Ascending aorta (tissue), 2 donors: Measurements from ENCODE around the gene PPM1M. TPM values are rescaled to one million over a fixed set of nuclear protein-coding genes. Genes with fewer than 3 reads are reported as not detected.
A peak's percentile ranks its signal among the peaks of the same experiment; 100 is the strongest.

ENCODE experiments used
- DNase-seq, 2 donors: peaks; one replicate each; pipeline ENCODE4 v3.0.0-alpha.2; 2019; ENCODE audit warnings: low spot score in 2 of 2
- H3K27ac ChIP-seq, 2 donors: fragments of 200-600 bp; sonication (generic); one replicate each; pipeline ENCODE4 v1.5.1; 2016 to 2017; ENCODE audit warnings: mild to moderate bottlenecking in 1 of 2
- H3K27me3 ChIP-seq: fragments of 200-600 bp; sonication (generic); one replicate; pipeline ENCODE4 v1.5.1; 2017
- H3K36me3 ChIP-seq, 2 donors: fragments of 200-600 bp; sonication (generic); one replicate each; pipeline ENCODE4 v1.5.1; 2016
- H3K4me1 ChIP-seq, 2 donors: fragments of 200-600 bp; sonication (generic); one replicate each; pipeline ENCODE4 v1.5.1; 2016 to 2017; ENCODE audit warnings: mild to moderate bottlenecking in 1 of 2
- H3K4me3 ChIP-seq, 2 donors: fragments of 200-600 bp; sonication (generic); one replicate each; pipeline ENCODE4 v1.5.1; 2016 to 2017; ENCODE audit warnings: mild to moderate bottlenecking in 1 of 2
- H3K9me3 ChIP-seq, 2 donors: fragments of 200-600 bp; sonication (generic); one replicate each; pipeline ENCODE4 v1.5.1; 2016
- CTCF ChIP-seq, 3 experiments: fragments of 200-600 bp in 2 of 3; fragments of 450-650 bp in 1 of 3; sonication (generic) in 2 of 3; IDR thresholded peaks; one replicate each; pipeline ENCODE4 v1.5.1; 2016 to 2019; ENCODE audit warnings: antibody characterized with exemption in 3 of 3, mild to moderate bottlenecking in 1 of 3, moderate library complexity in 1 of 3
- intact Hi-C: fragments of 100-400 bp; cut with DNase I; formaldehyde crosslinking; loops from one replicate; pipeline ENCODE4 v1.15.1; 2023
- total RNA-seq: library from RNA; depleted of rRNA; stranded (reverse); fragments of >200 nt; gene quantifications from one replicate; pipeline ENCODE4 v1.1.0, GENCODE V29; 2016

The PPM1M gene
- total RNA-seq, 1 donor from 2014 or later, result 20.3 TPM

- peaks cover 0 to 21% of the 10 kb centered on the region in 2 donors for H3K4me1 ChIP-seq
- no peaks in the 10 kb centered on the region for H3K27me3 ChIP-seq
- peak overlapping the region; percentile 68 to 74 for H3K4me3 ChIP-seq
- intact Hi-C loops, result loop anchor here (1.0 to 10.0 kb wide), 5 partner anchors 8 to 312 kb away; partner anchors contain the start of genes ABHD14A, ABHD14B, NT5DC2 and POC1A
- H3K9me3 ChIP-seq, result no peaks in the 10 kb centered on the region
- H3K36me3 ChIP-seq, result peaks cover 0 to 6% of the 10 kb centered on the region in 2 donors
- TF ChIP-seq CTCF (IDR thresholded peaks at IDR 0.05), result no peak
- DNase-seq, result no peak
- peak overlapping the region; percentile 94 to 98 for H3K27ac ChIP-seq
Measured at GRCh38 chr3:52286777-52287110, 41.2 kb downstream of the PPM1M start.

GRCh38 chr3:52288674-52289073 is 43.1 kb downstream of the PPM1M start:
- peak overlapping the region in 1 of 2 donors; percentile 98 for H3K27ac ChIP-seq

GRCh38 chr3:52289338-52289746 is 43.8 kb downstream of the PPM1M start:
- DNase-seq, result no peak
- intact Hi-C loops, result loop anchor here (5.0 to 10.0 kb wide), 2 partner anchors 243 to 315 kb away; partner anchors contain the start of genes ABHD14A, ABHD14B and NT5DC2

More at GRCh38 chr3:52288674-52289073, 43.1 kb downstream of the PPM1M start:
- no peak for DNase-seq
- peaks cover 12 to 22% of the 10 kb centered on the region in 2 donors for H3K36me3 ChIP-seq
- TF ChIP-seq CTCF (IDR thresholded peaks at IDR 0.05), result no peak
- H3K9me3 ChIP-seq, result no peaks in the 10 kb centered on the region
- H3K4me3 ChIP-seq, result peak overlapping the region; percentile 68 to 74
- peaks cover 0 to 13% of the 10 kb centered on the region in 2 donors for H3K4me1 ChIP-seq
- intact Hi-C loops, result loop anchor here (5.0 to 10.0 kb wide), 2 partner anchors 244 to 314 kb away; partner anchors contain the start of genes ABHD14A, ABHD14B and NT5DC2
- no peaks in the 10 kb centered on the region for H3K27me3 ChIP-seq

GRCh38 chr3:52289747-52290595 is 44.4 kb downstream of the PPM1M start:
- Histone ChIP-seq H3K36me3 (peaks cover 12 to 22% of the 10 kb centered on the region in 2 donors), H3K27me3 (no peaks in the 10 kb centered on the region), H3K4me1 (peaks cover 0 to 13% of the 10 kb centered on the region in 2 donors), H3K27ac (no peak overlapping the region), H3K9me3 (no peaks in the 10 kb centered on the region), H3K4me3 (no peak overlapping the region)
- peak in 1 of 2 donors; percentile 7 for DNase-seq
- intact Hi-C loops, result loop anchor here (5.0 to 10.0 kb wide), 2 partner anchors 242 to 315 kb away; partner anchors contain the start of genes ABHD14A, ABHD14B and NT5DC2
- no peak for TF ChIP-seq CTCF (IDR thresholded peaks at IDR 0.05)

More at GRCh38 chr3:52289338-52289746, 43.8 kb downstream of the PPM1M start:
- no peaks in the 10 kb centered on the region for H3K9me3 ChIP-seq
- no peak overlapping the region for H3K27ac ChIP-seq
- peaks cover 12 to 22% of the 10 kb centered on the region in 2 donors for H3K36me3 ChIP-seq
- no peak overlapping the region for H3K4me3 ChIP-seq
- no peak for TF ChIP-seq CTCF (IDR thresholded peaks at IDR 0.05)
- H3K27me3 ChIP-seq, result no peaks in the 10 kb centered on the region
- H3K4me1 ChIP-seq, result peaks cover 0 to 13% of the 10 kb centered on the region in 2 donors

GRCh38 chr3:52290596-52291507 is 45.3 kb downstream of the PPM1M start:
- no peak for TF ChIP-seq CTCF (IDR thresholded peaks at IDR 0.05)
- no peak overlapping the region for H3K27ac ChIP-seq
- H3K36me3 ChIP-seq, result peaks cover 12 to 22% of the 10 kb centered on the region in 2 donors
- H3K27me3 ChIP-seq, result no peaks in the 10 kb centered on the region
- no peak overlapping the region for H3K4me3 ChIP-seq
- peak in 1 of 2 donors; percentile 1 for DNase-seq
- intact Hi-C loops, result no loop called here
- H3K9me3 ChIP-seq, result no peaks in the 10 kb centered on the region
- peaks cover 0 to 13% of the 10 kb centered on the region in 2 donors for H3K4me1 ChIP-seq
